ENCODE data around the gene DENND4B.

DENND4B gene

DNA sequence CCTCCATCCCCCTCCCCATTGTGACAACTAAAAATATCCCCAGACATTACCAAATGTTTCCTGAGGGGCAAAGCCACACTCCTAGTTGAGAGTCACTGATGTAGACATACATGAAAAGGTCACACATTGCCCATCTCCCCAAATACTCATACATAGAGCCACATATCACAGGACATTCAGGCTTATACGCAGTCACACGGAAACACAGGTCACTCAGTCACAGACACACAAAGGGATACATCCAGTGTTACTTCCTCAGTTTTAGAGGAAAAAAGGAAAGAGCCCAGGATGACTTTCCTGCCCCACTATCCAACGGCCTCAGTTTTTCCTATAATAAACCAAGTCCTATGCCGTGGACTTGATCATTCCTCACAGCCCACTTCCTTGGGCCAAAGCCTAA, 14.9 kb upstream of the DENND4B start:
- DNase-seq (ENCODE audit: low read depth): no peak
- H3K4me3 ChIP-seq (ENCODE audit: low read length): peak overlapping the region; percentile 80
- TF ChIP-seq, protein P1, sequence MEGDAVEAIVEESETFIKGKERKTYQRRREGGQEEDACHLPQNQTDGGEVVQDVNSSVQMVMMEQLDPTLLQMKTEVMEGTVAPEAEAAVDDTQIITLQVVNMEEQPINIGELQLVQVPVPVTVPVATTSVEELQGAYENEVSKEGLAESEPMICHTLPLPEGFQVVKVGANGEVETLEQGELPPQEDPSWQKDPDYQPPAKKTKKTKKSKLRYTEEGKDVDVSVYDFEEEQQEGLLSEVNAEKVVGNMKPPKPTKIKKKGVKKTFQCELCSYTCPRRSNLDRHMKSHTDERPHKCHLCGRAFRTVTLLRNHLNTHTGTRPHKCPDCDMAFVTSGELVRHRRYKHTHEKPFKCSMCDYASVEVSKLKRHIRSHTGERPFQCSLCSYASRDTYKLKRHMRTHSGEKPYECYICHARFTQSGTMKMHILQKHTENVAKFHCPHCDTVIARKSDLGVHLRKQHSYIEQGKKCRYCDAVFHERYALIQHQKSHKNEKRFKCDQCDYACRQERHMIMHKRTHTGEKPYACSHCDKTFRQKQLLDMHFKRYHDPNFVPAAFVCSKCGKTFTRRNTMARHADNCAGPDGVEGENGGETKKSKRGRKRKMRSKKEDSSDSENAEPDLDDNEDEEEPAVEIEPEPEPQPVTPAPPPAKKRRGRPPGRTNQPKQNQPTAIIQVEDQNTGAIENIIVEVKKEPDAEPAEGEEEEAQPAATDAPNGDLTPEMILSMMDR (conservative IDR thresholded peaks at IDR 0.05; ENCODE audit: low read depth, low read length): no peak

DNA sequence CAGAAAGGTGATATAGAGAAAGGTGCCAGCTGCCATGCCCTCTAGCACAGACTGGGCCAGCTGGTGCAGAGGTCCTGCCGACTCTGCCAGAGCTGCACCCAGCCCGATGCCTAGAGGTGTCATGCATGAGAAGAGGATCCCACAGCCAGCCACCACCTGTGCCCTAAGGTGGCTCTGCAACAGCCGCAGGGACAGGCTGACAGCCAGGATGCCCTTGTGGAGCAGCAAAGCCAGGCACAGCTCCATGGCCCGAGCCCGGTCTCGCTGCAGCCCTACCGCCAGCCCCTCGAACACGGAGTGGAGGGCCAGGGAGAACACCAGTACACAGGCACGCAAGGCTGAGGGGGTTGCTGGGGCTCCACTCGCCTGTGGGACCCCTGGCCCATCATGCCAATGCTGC, 13.7 kb upstream of the DENND4B start:
- TF ChIP-seq, protein P1 (conservative IDR thresholded peaks at IDR 0.05; ENCODE audit: low read depth, low read length): no peak
- DNase-seq (ENCODE audit: low read depth): no peak
- H3K4me3 ChIP-seq (ENCODE audit: low read length): no peak overlapping the region

DNA sequence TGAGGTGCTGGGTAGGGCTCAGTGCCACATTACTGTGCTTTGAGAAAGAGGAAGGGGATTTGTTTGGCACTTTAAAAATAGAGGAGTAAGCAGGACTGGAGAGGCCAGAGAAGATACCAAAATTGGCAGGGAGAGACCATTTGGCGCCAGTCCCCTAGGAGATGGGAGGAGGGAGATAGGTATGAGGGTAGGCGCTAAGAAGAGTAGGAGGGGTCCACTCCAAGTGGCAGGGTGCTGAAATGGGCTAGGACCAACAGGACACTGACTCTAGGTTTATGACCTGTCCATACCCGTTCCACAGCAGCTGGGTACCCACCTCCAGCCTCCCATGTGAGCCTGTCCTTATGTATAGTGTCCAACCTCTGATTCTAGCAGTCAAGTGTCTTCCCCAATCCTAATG, 12.9 kb upstream of the DENND4B start:
- no peak overlapping the region for H3K4me3 ChIP-seq (ENCODE audit: low read length)
- no peak for DNase-seq (ENCODE audit: low read depth)
- TF ChIP-seq, protein P1 (conservative IDR thresholded peaks at IDR 0.05; ENCODE audit: low read depth, low read length): no peak

DNA sequence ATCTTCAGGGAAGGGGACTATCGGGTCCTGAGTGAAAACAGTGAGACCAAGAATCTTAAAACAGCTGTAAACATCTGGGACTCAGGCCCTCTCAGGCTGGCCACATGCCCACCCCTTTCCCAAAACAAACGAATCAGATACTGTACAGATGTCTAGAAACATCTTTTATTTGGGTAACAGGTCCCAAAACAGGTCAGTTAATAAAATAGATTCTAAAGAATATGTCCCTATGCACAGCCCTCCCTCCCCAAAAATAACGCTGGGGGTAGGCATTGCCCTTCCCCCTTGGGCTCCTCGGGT, 12.4 kb upstream of the DENND4B start:
- DNase-seq (ENCODE audit: low read depth): no peak
- TF ChIP-seq, protein P1 (conservative IDR thresholded peaks at IDR 0.05; ENCODE audit: low read depth, low read length): no peak
- peak overlapping the region; percentile 26 for H3K4me3 ChIP-seq (ENCODE audit: low read length)

DNA sequence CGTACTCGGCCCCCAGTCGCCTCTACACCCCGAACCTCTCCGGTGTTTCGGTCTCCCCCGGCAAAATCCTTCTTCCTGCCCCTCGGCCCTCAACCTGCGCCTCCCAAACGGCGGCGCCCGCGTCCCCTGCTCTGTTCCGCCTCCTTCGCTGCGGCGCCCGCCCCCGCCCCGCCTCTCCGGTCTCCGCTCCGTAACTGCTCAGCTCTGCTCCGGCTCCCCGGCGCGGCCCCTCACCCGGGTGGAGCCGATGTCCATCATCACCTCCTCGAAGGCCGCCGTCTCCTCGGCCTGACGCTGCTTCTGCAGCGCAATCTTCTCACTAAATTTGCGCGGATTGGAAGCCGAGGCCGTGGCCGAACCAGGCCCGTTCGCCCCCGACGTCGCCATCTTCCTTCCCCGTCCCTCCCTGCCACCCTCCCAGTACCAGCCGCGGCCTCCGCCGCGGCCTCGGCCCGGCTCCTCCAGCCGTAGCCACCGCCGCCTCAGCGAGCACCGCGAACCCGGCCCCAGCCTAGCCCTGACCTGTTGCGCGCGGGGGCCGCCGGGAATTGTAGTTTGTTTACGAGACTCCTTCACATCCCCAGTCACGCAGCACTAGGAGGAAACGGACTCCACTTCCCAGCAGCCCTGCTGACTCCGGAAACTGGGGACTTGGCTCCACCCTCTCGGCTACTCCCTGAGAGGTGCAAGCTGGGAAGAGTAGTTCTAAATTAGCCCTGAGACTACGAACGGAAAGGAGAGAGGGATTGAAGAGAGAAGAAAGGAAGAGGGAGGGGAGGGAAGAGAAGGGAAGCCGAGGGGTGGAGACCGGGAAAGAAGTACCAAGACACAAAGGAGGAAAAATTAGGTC, 11.8 kb upstream of the DENND4B start, which contains the start of gene CRTC2:
Gene CRTC2 (minus strand): TSS at position 502 of the 850 bp plus-strand sequence. CDS start 115 bp downstream, at position 387.
- H3K4me3 ChIP-seq (ENCODE audit: low read length): peak within 1 kb of the TSS; percentile 94
- DNase-seq (ENCODE audit: low read depth): peak; percentile 96
- TF ChIP-seq, protein P1 (conservative IDR thresholded peaks at IDR 0.05; ENCODE audit: low read depth, low read length): no peak

DNA sequence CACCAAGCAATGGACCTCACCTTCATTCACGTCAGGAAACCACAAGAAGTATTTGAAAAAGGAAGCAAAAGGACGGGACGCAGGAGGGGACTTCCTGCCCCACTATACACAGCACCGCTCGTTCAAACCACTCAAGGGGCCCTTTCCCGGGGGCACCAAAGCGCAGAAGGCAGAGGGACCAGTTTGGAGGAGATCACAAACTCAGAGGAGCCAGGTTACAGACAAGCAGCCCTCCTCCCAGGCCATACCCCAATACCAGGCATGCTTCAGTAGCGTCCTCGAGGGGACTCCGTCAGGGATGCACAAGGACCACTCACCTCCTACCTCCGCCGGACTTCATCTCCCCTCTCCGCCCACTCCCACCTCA, 11.2 kb upstream of the DENND4B start:
- TF ChIP-seq, protein P1 (conservative IDR thresholded peaks at IDR 0.05; ENCODE audit: low read depth, low read length): no peak
- DNase-seq (ENCODE audit: low read depth): no peak
- H3K4me3 ChIP-seq (ENCODE audit: low read length): peak overlapping the region; percentile 94
